ENCODE measurements around the gene CEP95.

GRCh38 chr17:64457156-64457555, 49.6 kb upstream of the CEP95 start:
- no peak for TF ChIP-seq CTCF (IDR thresholded peaks at IDR 0.05)
- no peak for TF ChIP-seq POLR2A (IDR thresholded peaks at IDR 0.05)
